Naive thymus-derived CD4-positive, alpha-beta T cell (primary cell): ENCODE measurements around the gene ZIC2. TPM values are rescaled to one million over a fixed set of nuclear protein-coding genes. Genes with fewer than 3 reads are reported as not detected.
"Not testable (repeated sequence)": the region's sequence is repeated elsewhere in the genome, so short reads cannot be mapped to it uniquely, and the experiment has no call there.

Source experiments
- ATAC-seq: fragments of 150-1000 bp; cut with Tn5 transposase; 2 replicates; pipeline ENCODE4 v1.10.0; 2021; ENCODE audit warnings: mild to moderate bottlenecking, moderate library complexity
- CTCF ChIA-PET: fragments of 350-600 bp; sonication (Branson Sonifier 250); formaldehyde crosslinking; loops from one replicate; lab custom pipeline; 2021; ENCODE audit warnings: antibody characterized with exemption; lab: Charles Lee
- POLR2A ChIA-PET: fragments of 350-600 bp; sonication (Branson Sonifier 250); formaldehyde crosslinking; loops from one replicate; lab custom pipeline; 2021; ENCODE audit warnings: antibody characterized with exemption, inconsistent platforms; lab: Charles Lee
- DNase-seq, 9 donors: peaks; one replicate each; pipeline versions ENCODE4 v3.0.0 to v3.0.0-alpha.2; 2020 to 2022; ENCODE audit warnings: mixed read lengths in 1 of 9
- H3K27ac ChIP-seq: one replicate; pipeline ENCODE4 v1.7.0; 2013; ENCODE audit warnings: mild to moderate bottlenecking, low read depth, low read length, moderate library complexity
- H3K27me3 ChIP-seq, 2 donors: one replicate each; pipeline ENCODE4 v1.7.0; 2013; ENCODE audit warnings: low read length in 2 of 2, mild to moderate bottlenecking in 2 of 2, moderate library complexity in 2 of 2; ENCODE audit not compliant: control insufficient read depth in 2 of 2, insufficient read depth in 2 of 2
- H3K36me3 ChIP-seq, 3 experiments: 1 replicate in 2 of 3; 2 replicates in 1 of 3; pipeline ENCODE4 v1.7.0; 2013; ENCODE audit warnings: low read length in 3 of 3, mild to moderate bottlenecking in 3 of 3, moderate library complexity in 1 of 3; ENCODE audit not compliant: insufficient read depth in 3 of 3, control insufficient read depth in 2 of 3
- H3K4me1 ChIP-seq, 2 donors: one replicate each; pipeline ENCODE4 v1.7.0; 2013; ENCODE audit warnings: low read length in 2 of 2, mild to moderate bottlenecking in 2 of 2, moderate library complexity in 1 of 2; ENCODE audit not compliant: control insufficient read depth in 2 of 2, insufficient read depth in 2 of 2
- H3K4me3 ChIP-seq: 2 replicates; pipeline ENCODE4 v1.7.0; 2013; ENCODE audit warnings: mild to moderate bottlenecking, low read length
- H3K9me3 ChIP-seq, 3 experiments: 1 replicate in 2 of 3; 2 replicates in 1 of 3; pipeline ENCODE4 v1.7.0; 2013; ENCODE audit warnings: low read length in 3 of 3; ENCODE audit not compliant: control insufficient read depth in 2 of 3
- H3K27ac Mint-ChIP-seq, 9 donors: one replicate each; pipeline ENCODE4 v1.8.0; 2020 to 2022; ENCODE audit warnings: mixed read lengths in 9 of 9, mild to moderate bottlenecking in 8 of 9, moderate library complexity in 5 of 9, inconsistent platforms in 2 of 9
- H3K27me3 Mint-ChIP-seq, 5 donors: one replicate each; pipeline ENCODE4 v1.8.0; 2021 to 2022; ENCODE audit warnings: mixed read lengths in 5 of 5, mild to moderate bottlenecking in 1 of 5
- H3K36me3 Mint-ChIP-seq, 5 donors: one replicate each; pipeline ENCODE4 v1.8.0; 2020 to 2022; ENCODE audit warnings: mixed read lengths in 5 of 5, mild to moderate bottlenecking in 3 of 5, inconsistent platforms in 1 of 5
- H3K4me1 Mint-ChIP-seq, 7 donors: one replicate each; pipeline ENCODE4 v1.8.0; 2020 to 2022; ENCODE audit warnings: mixed read lengths in 7 of 7, mild to moderate bottlenecking in 3 of 7, inconsistent platforms in 1 of 7
- H3K4me3 Mint-ChIP-seq, 10 donors: one replicate each; pipeline ENCODE4 v1.8.0; 2020 to 2022; ENCODE audit warnings: mild to moderate bottlenecking in 10 of 10, mixed read lengths in 10 of 10, moderate library complexity in 6 of 10, inconsistent platforms in 2 of 10
- H3K9me3 Mint-ChIP-seq, 11 donors: one replicate each; pipeline ENCODE4 v1.8.0; 2020 to 2022; ENCODE audit warnings: mixed read lengths in 11 of 11, mild to moderate bottlenecking in 4 of 11, inconsistent platforms in 1 of 11, moderate library complexity in 1 of 11
- intact Hi-C, 2 donors: fragments of 100-400 bp; cut with micrococcal nuclease; formaldehyde crosslinking; loops; one replicate each; pipeline ENCODE4 v1.15.1; 2023
- polyA plus RNA-seq, 2 donors: library from polyadenylated mRNA; unstranded; fragments of 300-500 nt; fragmentation: Illumina TruSeq; gene quantifications; one replicate each; pipeline ENCODE4 v1.2.3, GENCODE V29; 2021
- total RNA-seq, 6 experiments: library from RNA in 5 of 6; stranded (reverse) in 5 of 6; gene quantifications; 1 replicate in 5 of 6; 2 replicates in 1 of 6; pipeline ENCODE4 v1.2.3 and lab custom pipeline; 2021 to 2026

ZIC2 gene
- total and polyA plus RNA-seq, 7 experiments from 2014 or later, result 0.51 TPM; not detected in 6

DNA sequence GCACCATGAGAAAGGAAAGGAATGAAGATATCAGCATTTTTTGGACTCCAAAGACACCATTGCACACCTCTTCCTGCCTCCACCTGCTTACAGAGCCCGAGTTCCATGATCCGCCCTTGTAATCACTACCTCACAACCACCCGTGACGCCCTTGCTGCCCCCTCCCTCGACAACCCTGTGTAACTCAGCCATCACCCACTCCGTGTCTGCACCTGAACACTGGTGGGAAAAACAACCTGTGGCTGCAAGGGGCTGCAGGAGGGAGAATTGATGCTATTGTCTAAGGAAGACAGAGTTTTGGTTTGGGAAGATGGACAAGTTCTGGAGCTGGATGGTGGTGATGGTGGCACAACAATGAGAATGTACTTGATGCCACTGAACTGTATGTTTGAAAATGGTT lies 37.0 kb upstream of the ZIC2 start:
- DNase-seq, result no peak
- no peak for ATAC-seq
- intact Hi-C loops, result no loop called here
- Histone ChIP-seq H3K4me3 (no peak overlapping the region), H3K36me3 (no peaks in the 10 kb centered on the region), H3K4me1 (no peaks in the 10 kb centered on the region), H3K27ac (no peak overlapping the region), H3K9me3 (no peaks in the 10 kb centered on the region), H3K27me3 (peaks cover 0 to 3% of the 10 kb centered on the region in 2 donors)
- Mint-ChIP-seq H3K9me3 (peaks cover 0 to 2% (median 0%) of the 10 kb centered on the region in 11 donors), H3K4me1 (peaks cover 0 to 4% (median 0%) of the 10 kb centered on the region in 7 donors), H3K27me3 (peaks cover 34 to 66% (median 48%) of the 10 kb centered on the region in 5 donors), H3K36me3 (no peaks in the 10 kb centered on the region), H3K27ac (no peak overlapping the region), H3K4me3 (no peak overlapping the region)
- CTCF ChIA-PET, result no interaction called here
- POLR2A ChIA-PET, result no interaction called here

DNA sequence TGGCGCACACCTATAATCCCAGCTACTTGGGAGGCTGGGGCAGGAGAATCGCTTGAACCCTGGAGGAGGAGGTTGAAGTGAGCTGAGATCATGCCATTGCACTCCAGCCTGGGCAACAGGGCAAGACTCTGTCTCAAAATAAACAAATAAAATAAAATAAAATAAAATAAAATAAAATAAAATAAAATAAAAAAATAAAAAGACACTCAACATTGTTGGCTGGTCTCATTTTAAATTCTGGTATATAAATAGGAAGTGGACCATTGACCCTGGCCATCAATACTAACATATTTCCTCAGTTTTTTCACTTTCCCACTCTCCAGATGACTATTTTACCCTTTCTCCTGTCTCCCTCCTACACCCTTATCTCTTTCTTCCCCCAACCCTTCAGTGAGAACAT lies 36.1 kb upstream of the ZIC2 start:
- H3K27me3 ChIP-seq, H3K9me3 Mint-ChIP-seq, CTCF ChIA-PET, H3K27ac Mint-ChIP-seq, H3K4me1 Mint-ChIP-seq, H3K36me3 Mint-ChIP-seq, intact Hi-C loops, POLR2A ChIA-PET, ATAC-seq, H3K36me3 ChIP-seq, DNase-seq, H3K9me3 ChIP-seq, H3K27ac ChIP-seq, H3K4me3 Mint-ChIP-seq, H3K4me1 ChIP-seq, H3K4me3 ChIP-seq: not testable (repeated sequence)
- H3K27me3 Mint-ChIP-seq, result peaks cover 42 to 74% (median 53%) of the 10 kb centered on the region in 5 donors

DNA sequence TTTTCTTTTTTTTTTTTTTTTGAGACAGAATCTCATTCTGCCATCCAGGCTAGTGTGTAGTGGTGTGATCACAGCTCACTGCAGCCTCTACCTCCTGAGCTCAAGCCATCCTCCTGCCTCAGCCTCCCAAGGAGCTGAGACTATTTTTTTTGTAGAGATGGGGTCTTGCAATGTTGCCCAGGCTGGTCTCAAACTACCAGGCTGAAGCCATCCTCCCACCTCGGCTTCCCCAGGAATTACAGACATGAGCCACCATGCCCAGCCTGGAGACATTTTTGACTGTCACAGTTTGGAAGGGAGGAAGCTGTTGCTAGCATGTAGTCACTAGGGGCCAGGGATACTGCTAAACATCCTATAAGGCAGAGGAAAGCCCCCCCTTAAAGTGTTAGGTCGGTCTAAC lies 33.9 kb upstream of the ZIC2 start:
- ChIA-PET POLR2A (interaction anchor here (1.0 kb wide), 1 partner anchor 8 kb away, joined by 3 read pairs; no protein-coding TSS in a partner anchor), CTCF (no interaction called here)
- Histone ChIP-seq H3K36me3 (no peaks in the 10 kb centered on the region), H3K27ac (no peak overlapping the region), H3K4me3 (no peak overlapping the region), H3K4me1 (no peaks in the 10 kb centered on the region), H3K9me3 (no peaks in the 10 kb centered on the region), H3K27me3 (peaks cover 0 to 3% of the 10 kb centered on the region in 2 donors)
- Mint-ChIP-seq H3K36me3 (no peaks in the 10 kb centered on the region), H3K4me3 (no peak overlapping the region), H3K27me3 (peaks cover 47 to 70% (median 54%) of the 10 kb centered on the region in 5 donors), H3K9me3 (peaks cover 0 to 2% (median 0%) of the 10 kb centered on the region in 11 donors), H3K27ac (no peak overlapping the region), H3K4me1 (peaks cover 0 to 4% (median 0%) of the 10 kb centered on the region in 7 donors)
- intact Hi-C loops, result no loop called here
- no peak for DNase-seq
- ATAC-seq, result no peak

DNA sequence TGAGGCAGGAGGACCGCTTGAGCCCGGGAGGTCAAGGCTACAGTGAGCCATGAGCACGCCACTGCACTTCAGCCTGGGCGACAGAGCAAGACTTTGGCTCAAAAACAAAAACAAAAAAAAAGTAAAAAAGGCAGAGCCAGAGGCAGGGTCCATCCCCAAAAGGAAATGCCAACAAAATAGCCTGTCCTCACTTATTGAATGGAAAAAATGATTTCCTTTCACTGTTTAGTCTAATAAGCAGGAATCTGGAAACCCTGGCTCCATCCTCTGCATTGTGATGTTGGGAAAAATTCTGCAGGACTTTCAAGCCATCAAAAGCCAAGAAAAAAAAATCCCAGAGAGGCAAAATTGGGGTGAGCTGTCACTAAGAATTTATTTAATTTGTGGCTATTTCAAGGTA lies 33.2 kb upstream of the ZIC2 start:
- ATAC-seq (no peak), DNase-seq (no peak)
- Histone ChIP-seq H3K4me3 (no peak overlapping the region), H3K36me3 (no peaks in the 10 kb centered on the region), H3K27ac (no peak overlapping the region), H3K4me1 (no peaks in the 10 kb centered on the region), H3K9me3 (no peaks in the 10 kb centered on the region), H3K27me3 (peaks cover 0 to 3% of the 10 kb centered on the region in 2 donors)
- H3K4me3 Mint-ChIP-seq, result no peak overlapping the region
- peaks cover 0 to 2% (median 0%) of the 10 kb centered on the region in 11 donors for H3K9me3 Mint-ChIP-seq
- ChIA-PET CTCF (interaction anchor here (0.6 kb wide), 1 partner anchor 173 kb away, joined by 4 read pairs; no protein-coding TSS in a partner anchor), POLR2A (no interaction called here)
- H3K27ac Mint-ChIP-seq, result no peak overlapping the region
- H3K36me3 Mint-ChIP-seq, result no peaks in the 10 kb centered on the region
- H3K27me3 Mint-ChIP-seq, result peaks cover 50 to 73% (median 60%) of the 10 kb centered on the region in 5 donors
- H3K4me1 Mint-ChIP-seq, result peaks cover 0 to 4% (median 0%) of the 10 kb centered on the region in 7 donors
- intact Hi-C loops, result no loop called here

DNA sequence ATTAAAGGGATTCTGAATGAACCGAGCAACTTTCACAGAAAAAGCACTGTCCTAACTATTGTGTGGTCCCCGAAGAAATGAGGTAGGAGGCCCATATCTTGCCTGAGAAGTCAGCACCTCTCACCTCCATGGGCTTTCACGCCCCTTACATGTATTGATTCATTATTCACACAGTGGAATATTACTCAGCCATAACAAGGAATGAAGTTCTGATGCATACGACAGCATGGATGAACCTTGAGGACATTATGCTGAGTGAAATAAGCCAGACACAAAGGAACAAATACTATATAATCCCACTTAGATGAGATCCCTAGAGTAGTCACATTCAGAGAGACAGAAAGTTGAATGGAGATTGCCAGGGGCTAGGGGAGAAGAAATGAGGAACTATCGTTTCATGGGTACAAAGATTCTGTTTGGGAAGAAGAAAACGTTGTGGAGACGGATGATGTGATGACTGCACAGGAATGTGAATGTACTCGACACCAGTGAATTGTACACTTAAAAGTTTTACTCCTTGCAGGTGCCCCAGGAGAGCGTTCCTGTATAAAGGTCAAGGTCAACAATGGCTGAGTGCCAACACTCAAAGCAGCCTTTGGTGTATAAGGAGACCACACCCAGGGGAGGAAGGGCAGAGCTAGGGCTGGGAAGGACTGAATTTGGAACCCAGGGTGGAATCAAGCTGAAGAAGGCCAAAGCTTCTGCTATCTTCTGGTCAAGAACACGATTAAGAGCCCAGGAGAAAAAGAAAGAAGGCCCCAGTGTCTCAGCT lies 32.5 kb upstream of the ZIC2 start:
- Histone ChIP-seq H3K4me1 (no peaks in the 10 kb centered on the region), H3K4me3 (no peak overlapping the region), H3K9me3 (no peaks in the 10 kb centered on the region), H3K36me3 (no peaks in the 10 kb centered on the region), H3K27me3 (peaks cover 0 to 3% of the 10 kb centered on the region in 2 donors), H3K27ac (no peak overlapping the region)
- CTCF ChIA-PET, result interaction anchor here (0.6 kb wide), 1 partner anchor 174 kb away, joined by 4 read pairs; no protein-coding TSS in a partner anchor
- Mint-ChIP-seq H3K27me3 (peaks cover 52 to 76% (median 64%) of the 10 kb centered on the region in 5 donors), H3K9me3 (peaks cover 0 to 2% (median 0%) of the 10 kb centered on the region in 11 donors), H3K4me1 (peaks cover 0 to 4% (median 0%) of the 10 kb centered on the region in 7 donors), H3K27ac (no peak overlapping the region), H3K4me3 (no peak overlapping the region), H3K36me3 (no peaks in the 10 kb centered on the region)
- POLR2A ChIA-PET, result no interaction called here
- intact Hi-C loops, result no loop called here
- ATAC-seq (no peak), DNase-seq (no peak)

DNA sequence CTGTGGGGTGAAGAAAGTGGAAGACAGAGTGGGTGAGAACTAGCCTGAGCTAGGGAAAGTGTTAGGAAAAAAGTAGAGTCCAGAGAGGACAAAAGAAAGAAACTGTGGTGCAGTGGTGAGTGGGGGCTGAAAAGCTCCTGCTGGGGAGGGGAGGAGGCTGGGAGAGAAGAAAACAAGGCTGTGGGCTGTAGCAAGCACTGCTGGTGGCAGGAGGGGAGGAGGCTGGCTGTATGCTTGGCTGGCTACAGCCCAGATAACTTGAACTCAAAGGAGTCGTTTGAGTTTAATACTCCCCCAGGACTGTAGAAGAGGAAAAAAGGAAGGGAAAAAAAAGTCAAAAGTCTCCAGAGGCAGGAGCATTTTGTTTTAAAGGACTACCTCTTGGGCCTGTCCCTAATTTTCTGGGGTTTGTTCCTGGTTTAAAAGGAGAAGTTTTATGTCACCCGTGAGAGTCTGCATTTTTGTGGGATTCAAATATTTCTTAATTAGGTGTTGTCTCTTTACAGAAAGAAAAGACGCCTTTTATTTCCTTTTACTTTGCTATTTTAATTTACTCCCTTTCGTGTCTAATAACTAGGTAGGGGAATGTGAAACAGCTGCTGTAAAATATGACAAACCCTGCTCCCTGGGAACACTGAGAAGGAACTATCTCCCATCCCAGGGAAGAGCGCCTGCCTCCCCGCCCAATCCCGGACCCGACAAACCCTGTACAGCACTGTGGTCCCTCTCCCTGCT lies 31.7 kb upstream of the ZIC2 start:
- H3K4me1 Mint-ChIP-seq, result peaks cover 0 to 2% (median 0%) of the 10 kb centered on the region in 7 donors
- no peak overlapping the region for H3K27ac Mint-ChIP-seq
- POLR2A ChIA-PET, result no interaction called here
- peaks cover 49 to 77% (median 61%) of the 10 kb centered on the region in 5 donors for H3K27me3 Mint-ChIP-seq
- no peak overlapping the region for H3K4me3 Mint-ChIP-seq
- CTCF ChIA-PET, result no interaction called here
- Histone ChIP-seq H3K27me3 (peaks cover 0 to 6% of the 10 kb centered on the region in 2 donors), H3K9me3 (no peaks in the 10 kb centered on the region), H3K27ac (no peak overlapping the region), H3K4me1 (no peaks in the 10 kb centered on the region), H3K36me3 (no peaks in the 10 kb centered on the region), H3K4me3 (no peak overlapping the region)
- no peaks in the 10 kb centered on the region for H3K36me3 Mint-ChIP-seq
- H3K9me3 Mint-ChIP-seq, result peaks cover 0 to 2% (median 0%) of the 10 kb centered on the region in 11 donors
- ATAC-seq, result no peak
- intact Hi-C loops, result no loop called here
- DNase-seq, result no peak
